HG03097 (cell line): Measurements from ENCODE around the gene ANKRD29.

Source experiments
- ATAC-seq: cut with Tn5 transposase; IDR thresholded peaks from one replicate; pipeline ENCODE4 v1.9.1; 2021; ENCODE audit not compliant: unreplicated experiment, low FRiP score

Gene ANKRD29, protein sequence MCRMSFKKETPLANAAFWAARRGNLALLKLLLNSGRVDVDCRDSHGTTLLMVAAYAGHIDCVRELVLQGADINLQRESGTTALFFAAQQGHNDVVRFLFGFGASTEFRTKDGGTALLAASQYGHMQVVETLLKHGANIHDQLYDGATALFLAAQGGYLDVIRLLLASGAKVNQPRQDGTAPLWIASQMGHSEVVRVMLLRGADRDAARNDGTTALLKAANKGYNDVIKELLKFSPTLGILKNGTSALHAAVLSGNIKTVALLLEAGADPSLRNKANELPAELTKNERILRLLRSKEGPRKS

DNA sequence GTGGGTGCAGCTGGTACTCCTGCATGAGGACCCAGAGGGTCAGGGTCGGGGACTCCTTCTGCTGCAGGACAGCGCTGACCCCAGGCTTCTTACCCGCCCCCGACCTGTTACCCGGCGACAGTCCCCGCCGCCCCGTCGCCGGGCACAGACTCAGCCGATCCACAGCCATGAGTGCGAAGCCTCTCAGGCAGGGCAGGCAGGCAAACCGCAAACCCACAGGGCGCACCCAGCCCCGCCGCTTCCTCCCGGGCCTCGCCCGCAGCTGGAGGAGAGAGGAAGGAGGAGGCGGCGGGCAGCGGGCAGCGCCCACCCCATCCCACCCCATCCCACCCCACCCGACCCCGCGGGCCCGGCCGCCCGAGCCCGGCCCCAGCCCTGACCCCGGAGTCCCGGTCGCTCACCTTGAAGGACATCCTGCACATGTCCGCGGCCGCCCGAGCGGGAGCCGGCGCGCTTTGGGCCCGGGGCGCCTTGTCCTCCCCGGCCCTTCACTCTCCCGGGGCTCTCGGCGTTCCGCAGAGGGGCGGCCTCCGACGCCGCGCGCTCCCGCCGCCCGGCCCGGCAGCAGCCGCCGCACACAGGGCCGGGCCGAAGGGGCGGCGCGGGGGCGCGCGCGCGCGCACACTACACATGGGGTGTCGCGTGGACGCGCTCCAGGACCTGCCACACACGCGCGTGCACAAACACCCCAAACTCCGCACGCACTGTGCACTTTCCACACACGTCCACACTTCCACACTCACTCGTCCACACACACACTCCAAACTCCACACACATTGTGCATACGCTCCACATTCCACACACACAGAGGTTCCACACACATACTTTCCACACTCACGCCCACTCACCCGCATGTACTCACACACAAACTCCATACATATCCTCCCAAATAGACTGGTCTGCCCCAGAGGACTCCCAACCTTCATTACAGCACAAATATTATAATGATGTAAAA is at the start of gene ANKRD29:
TSS of gene ANKRD29 (minus strand) at position 603 of the 955 bp plus-strand sequence. CDS start at position 422, 181 bp downstream.
- no peak for ATAC-seq

DNA sequence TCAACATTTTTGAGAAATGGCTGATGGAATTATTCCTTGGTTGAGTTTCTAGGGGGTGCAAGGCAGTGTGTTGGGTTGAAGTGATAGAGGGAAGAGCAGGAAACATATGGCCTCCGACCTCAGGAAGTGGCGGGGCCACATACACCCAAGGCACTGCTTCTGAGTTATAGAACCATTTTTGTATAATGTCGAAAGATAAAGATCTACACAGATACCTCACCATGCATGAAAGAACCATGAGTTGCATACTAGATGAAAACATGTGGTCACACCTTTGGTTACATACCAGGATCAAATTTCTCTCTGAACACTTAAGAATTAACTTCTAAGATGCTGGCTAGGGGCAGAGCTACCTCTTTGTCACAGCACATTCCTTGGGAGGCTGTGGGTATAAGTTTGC is 49.7 kb upstream of the ANKRD29 start:
- no peak for ATAC-seq

DNA sequence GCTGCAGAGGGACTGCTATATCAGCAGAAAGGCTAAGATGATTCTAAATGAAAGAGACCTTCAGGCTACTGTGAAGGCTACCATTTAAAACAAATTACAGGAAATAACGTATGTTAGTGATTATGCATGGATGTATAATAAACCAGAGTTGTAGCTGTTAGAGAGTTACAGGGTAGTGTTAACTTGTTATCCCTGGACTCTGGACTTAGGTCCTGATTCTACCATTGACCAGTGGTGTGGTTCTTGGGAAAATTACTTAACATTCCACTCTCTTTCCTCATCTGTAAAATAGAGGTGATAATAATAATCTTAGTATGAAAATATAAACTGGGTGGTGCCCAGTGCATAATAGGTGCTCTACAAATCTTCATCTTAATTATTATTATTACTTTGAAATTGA is 48.7 kb upstream of the ANKRD29 start:
- no peak for ATAC-seq

DNA sequence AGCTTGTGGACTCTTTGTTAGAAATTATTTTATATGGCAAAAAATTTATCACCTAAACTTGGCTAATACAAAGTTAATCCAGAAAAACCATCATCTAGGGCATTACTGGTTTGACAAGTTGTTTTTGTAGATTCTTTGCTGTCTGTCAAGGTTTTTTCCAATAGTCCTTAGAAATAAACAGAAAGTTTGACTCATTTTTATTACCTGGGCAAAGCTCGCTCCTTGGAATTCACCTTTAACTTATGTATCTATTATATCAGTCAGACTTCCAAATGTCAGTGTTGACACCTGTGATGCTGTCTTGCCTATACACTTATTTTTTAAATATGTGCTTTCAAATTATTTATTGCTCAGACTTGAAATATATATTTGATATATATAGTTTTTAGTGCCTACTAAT is 48.2 kb upstream of the ANKRD29 start:
- ATAC-seq: no peak

DNA sequence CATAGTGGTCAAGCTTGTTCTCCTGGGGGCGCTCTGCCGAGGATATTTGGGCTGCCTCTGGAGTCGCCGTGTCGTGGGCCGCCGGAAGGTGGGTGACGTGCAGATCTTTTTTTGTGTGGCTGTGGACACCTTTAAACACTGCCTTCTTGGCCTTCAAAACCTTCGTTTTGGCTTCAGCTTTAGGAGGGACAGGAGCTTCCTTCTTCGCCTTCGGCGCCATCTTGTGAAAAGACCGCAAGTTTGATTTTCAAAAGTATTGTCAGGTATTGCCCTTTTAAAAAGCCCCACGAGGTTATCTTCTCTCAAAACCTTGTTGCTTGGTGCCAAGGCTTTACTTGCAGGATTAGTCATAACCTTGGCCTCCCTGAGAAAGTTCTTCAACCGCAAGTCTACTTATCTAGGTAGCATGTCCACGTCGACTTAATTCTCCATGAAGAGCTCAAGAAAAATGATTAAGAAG is 47.4 kb upstream of the ANKRD29 start:
- ATAC-seq: no peak

DNA sequence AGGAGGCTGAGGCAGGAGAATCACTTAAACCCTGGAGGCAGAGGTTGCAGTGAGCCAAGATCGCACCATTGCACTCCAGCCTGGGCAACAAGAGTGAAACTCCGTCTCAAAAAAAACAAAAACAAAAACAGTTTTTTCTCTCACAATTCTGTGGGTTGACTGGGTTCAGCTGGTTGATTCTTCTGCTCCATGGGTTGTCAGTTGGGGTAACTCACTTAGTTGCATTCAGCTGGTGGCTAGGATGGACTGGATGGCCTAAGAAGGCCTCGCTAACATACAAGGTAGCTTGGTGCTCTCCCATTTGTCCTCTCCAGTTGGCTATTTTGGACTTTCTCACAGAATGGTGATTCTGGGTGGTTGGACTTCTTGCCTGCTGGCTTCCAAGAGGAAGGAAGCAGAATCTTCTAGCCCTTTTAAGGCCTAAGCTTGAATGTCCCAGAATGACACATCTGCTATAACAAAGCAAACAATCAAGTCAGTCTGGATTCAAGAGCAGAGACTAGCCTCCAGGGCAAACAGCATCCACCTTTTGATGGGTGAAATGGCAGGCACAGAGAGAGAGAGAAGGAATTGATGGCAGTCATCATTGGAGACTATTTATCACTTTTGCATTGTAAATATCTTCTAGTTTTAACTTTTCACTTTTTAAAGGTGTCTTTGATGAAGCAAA is 44.4 kb upstream of the ANKRD29 start:
- ATAC-seq: no peak

DNA sequence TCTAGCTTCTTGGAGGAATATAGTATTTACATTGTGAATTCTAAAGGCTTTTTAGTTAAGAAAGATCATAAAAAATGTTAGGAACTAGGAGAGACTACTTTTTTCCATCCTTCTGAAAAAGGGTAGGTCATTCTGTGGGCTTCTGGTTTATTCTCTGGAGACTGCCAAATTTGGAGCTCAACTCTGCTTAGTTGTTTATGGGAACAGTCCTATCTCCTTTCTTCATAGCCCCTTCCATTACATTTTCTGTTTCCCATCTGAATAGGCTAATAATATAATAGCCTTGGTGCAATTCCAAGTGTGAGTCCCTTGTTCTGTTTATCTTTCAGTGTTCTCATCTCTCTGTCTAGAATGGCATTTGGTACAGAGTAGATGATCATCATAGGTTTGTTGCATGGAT is 42.1 kb upstream of the ANKRD29 start:
- no peak for ATAC-seq

DNA sequence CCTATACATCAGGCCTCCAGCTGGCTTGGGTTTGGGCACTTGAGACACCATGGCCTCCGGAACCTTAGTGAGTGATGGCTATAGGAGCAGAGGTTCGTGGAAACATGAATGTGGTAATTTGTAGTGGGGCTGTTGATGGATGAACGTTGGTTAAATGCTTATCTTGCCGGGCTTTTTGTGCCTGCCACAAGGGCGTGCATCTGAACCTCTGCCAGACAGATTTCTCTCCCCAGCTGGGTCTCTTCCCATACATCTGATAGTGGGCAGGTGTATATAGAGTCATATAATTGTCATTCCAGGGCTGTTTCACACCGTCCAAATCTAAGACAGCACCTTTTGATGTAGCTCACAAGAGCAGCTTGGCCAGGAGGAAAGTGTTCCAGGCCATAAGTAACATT is 41.3 kb upstream of the ANKRD29 start:
- no peak for ATAC-seq

DNA sequence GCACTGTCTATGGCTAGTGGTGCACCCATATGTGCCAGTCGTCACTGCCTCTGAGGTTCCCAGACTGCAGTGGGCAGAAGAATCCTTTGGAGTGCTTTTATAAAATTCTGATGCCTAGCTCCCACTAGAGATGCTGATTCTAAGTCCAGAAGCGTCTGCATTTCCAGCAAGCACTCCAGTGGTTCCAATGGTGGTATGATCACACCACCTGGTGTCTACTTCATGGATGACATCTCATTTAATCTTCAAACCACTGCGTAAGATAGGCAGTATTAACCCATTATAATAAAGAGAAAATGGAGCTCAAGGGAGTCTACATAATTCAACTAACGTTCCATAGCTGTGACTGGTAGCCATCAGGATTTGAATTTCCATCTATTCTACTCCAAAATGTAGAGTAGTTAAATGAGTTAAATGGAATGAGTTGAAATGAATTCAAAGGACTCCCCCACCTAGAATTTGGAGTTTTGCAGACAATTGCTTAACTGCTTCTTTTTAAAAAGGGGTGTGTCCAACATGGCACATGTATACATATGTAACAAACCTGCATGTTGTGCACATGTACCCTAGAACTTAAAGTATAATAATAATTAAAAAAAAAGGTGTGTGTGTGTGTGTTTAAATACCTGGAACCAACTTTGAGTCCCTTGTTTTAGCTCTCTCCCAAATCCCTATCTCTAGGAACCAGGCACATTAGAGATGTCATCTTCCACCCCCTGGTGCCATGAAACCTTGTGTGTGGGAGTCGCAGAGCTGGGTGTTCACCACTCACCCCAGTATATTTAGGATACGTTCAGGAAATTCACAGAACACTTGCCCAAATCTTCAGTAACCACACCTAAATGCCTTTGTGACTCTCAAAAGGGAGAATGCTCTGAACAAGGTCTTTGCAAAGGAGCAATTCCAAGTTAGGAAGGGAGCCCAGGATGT is 40.6 kb upstream of the ANKRD29 start:
- no peak for ATAC-seq

DNA sequence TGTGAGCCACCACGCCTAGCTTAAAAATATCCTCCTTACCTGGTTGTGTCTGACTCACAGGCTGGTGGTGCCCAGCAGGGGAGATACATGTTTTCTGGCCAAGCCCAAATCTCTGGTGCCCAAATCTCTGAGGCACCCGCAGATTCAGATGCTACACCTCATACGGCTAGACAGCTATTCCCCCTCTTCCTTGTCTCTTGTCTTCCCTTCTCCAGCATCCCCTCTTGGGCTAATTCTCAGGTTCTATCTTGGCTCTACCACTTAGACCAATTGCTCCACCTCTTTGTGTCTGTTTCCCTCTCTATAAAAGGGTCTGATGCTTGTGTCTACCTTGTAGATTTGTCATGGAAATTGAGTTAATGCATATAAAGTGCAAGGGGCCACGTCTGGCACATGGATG is 39.9 kb upstream of the ANKRD29 start:
- ATAC-seq: no peak

DNA sequence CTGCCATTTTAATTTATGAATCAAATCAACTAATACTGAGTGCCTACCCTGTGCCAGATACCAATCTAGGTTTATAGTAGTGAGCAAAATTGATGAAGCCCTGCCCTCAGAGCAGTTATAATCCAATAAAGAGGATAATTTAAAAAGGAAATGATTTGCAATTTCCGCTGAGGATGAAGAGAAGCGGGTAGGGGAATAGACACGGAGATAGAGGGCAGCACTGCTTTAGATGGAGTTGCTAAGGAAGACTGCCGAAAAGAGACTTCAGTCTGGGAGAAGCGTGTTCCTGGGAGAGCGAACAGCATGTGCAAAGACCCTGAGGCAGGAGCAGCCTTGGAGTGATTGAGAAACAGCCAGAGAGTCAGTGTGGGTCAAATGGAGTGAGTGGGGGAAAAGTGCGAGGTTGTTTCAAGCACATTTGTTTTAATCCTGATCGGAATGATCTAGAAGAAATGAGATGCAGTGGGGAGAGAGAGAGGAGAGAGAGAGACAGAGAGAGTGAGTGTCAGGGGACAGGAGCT is 38.9 kb upstream of the ANKRD29 start:
- no peak for ATAC-seq

DNA sequence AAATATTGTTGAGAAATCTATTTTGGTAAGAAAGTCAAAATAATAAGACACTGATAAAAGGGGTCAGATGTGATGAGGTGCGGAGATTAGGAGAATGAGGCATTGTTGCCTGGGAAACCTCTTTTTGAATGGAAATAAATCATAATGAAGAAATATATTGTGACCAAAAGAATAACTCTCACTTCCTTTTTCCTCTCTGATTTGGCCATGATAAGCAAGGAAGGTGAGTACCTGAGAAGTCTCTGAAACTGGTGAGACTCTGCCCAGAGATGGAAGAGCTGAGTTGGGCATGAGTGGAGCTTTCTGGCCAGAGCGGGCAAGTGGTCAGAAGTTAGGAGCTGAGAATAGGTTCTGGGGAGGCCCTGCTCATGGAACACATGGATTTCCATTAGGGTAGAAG is 38.3 kb upstream of the ANKRD29 start:
- no peak for ATAC-seq

DNA sequence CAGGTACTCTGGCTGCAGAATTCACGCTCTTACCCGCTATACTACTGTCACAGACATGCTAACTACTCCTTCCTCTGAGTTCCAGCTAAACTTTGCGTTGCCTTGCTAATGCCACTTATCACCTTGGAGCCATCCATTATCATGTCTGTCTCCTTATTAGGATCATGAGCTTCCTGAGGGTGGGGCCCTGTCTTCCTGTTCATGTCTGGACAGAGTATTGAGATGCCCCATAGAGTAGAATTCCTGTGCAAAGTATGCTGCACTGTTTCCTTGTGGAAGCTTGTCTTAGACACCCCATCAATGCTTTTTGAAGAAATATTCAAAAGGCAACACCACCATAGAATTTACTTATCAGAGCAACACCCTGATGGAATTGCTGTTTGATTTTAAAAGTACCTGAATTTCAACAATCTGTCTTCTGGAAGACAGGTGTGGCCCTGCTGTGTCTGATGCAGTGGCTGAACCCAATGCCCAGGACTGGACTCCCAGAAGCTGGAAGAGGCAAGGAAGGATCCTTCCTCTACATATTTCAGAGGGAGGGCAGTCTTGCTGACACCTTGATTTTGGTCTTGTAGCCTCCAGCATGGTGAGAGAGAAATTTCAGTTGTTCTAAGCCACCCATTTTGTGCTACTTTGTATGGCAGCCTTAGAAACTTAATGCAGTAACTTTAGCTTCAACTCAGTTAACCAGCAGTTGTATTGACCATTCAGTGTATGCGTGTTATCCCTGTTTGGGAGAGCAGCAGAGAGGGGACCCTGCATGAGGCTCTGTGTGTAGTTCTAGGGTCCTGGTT is 32.1 kb upstream of the ANKRD29 start:
- no peak for ATAC-seq

DNA sequence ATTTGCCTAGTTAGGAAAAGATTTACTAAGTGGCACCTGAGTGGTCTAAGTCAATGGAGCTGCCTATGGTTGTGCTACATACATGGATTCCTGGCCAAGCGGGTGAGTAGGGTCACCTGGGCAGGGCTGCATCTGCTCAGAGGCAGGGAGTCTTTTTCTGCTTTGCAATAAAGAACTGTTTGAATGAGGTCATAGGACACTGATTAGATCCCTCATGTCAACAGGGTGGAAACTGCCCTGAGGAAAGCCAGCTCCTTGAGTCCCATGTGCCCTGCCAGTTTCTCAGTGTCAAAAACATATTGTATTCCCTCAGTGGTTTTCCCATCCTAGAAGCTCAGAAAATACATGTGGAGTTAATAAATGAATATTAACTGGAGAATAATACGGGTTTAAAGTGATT is 31.1 kb upstream of the ANKRD29 start:
- ATAC-seq: no peak

DNA sequence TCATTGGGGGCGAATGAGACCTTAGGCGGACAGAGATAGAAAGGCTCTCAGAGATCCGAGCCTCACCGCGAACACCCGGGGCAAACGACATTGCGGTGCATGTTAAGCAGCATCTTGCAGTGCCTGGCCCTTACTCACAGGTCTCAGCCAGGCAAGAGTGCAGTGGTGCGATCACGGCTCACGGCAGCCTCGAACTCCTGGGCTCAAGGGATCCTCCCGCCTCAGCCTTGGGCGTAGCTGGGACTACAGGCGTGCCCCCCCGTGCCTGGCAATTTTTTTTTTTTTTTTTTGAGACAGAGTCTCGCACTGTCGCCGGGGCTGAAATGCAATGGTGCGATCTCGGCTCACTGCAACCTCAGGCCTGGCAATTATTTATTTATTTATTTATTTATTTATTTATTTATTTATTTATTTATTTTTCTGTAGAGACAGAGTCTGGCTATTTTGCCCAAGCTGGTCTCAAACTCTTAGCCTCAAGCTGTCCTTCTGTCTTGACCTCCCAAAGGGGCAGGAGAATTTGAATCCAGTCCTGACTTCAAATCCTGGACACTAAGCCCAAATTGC is 27.9 kb upstream of the ANKRD29 start:
- no peak for ATAC-seq

DNA sequence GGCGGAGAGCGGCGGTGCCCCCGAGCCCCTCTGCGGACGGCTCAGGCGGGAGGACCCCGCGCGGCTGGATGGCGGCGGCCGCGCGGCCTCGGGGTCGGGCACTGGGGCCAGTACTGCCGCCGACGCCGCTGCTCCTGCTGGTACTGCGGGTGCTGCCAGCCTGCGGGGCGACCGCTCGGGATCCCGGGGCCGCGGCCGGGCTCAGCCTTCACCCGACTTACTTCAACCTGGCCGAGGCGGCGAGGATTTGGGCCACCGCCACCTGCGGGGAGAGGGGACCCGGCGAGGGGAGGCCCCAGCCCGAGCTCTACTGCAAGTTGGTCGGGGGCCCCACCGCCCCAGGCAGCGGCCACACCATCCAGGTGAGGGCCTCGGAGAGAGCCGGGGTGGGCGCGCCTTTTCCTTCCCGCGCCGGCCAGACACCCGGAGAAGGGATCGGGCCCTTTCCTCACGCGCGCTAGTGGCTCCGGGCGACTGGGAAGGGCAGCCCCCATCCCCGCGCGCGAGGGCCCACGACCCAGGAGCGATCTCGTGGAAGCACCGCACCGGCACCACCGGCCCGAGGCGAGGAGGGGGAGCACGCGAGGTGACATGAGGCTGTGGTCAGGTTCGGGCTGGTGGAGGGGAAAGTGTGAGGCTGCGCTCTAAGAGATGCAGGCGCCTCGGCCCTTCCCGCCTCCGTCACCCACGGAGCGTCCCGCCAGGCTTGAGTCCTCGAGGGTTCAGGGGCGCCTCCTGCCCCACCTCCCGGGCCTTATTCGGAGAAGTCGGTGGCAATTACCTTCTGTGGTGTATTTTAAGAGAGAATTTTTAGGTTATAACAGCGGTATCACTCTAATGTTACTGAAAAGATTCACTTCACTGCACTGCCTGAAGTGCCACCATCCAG is 27.1 kb upstream of the ANKRD29 start:
- no peak for ATAC-seq

DNA sequence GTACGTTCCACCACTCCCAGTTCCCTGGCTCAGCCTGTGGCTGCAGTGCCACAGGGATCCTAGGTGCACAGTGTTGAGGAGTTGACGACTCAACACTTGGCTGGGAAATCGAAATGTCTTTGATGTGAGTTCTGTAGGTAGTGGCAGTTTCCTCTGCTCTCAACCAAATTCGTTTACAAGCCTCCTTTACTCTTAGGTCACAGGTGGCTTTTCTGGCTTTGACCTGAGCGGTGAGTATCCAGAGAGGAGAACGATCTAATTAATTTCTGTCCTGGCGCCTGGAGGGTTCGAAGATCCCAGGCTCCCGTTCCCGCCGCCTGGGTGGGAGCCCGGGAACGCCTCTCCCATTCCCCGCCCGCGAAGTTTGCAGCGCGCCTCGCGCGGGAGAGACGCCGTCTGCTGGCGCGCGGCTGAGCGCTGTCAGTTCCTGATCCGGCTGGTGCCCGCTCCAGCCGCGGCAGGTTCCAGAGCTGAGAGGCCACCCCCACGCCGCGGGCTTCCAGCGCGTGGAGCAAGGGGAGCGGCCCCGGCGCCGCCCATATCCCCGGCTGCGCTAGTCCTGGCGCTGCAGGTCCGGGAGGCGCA is 26.4 kb upstream of the ANKRD29 start, which contains the start of gene LAMA3:
TSS of gene LAMA3 (plus strand) at position 423 of the 585 bp plus-strand sequence. CDS start 231 bp downstream, outside the sequence.
- ATAC-seq: no peak
